Mesodermal cell (in vitro differentiated cells): ENCODE results near the gene BIRC2. TPM values are rescaled to one million over a fixed set of nuclear protein-coding genes. Genes with fewer than 3 reads are reported as not detected.
A peak's percentile ranks its signal among the peaks of the same experiment; 100 is the strongest.
"Not testable (repeated sequence)": the region's sequence is repeated elsewhere in the genome, so short reads cannot be mapped to it uniquely, and the experiment has no call there.

ENCODE experiments used
- H3K27ac ChIP-seq: 2 replicates; pipeline ENCODE4 v1.7.0; 2013; ENCODE audit warnings: mild to moderate bottlenecking, low read depth, low read length, moderate library complexity; ENCODE audit not compliant: severe bottlenecking
- H3K36me3 ChIP-seq: 2 replicates; pipeline ENCODE4 v1.7.1; 2013; ENCODE audit warnings: mild to moderate bottlenecking, low read length, moderate library complexity; ENCODE audit not compliant: control insufficient read depth, insufficient read depth
- H3K4me1 ChIP-seq: one replicate; pipeline ENCODE4 v1.7.1; 2013; ENCODE audit warnings: mild to moderate bottlenecking, low read length; ENCODE audit not compliant: insufficient read depth, control insufficient read depth, poor library complexity, severe bottlenecking
- H3K4me3 ChIP-seq: 2 replicates; pipeline ENCODE4 v1.7.0; 2013; ENCODE audit warnings: low read length, control low read depth, mild to moderate bottlenecking; ENCODE audit not compliant: insufficient read depth, poor library complexity, severe bottlenecking; ENCODE audit errors: extremely low read depth
- H3K9me3 ChIP-seq: 2 replicates; pipeline ENCODE4 v1.7.1; 2013; ENCODE audit warnings: mild to moderate bottlenecking, low read length, moderate library complexity; ENCODE audit not compliant: control insufficient read depth
- WGBS, 2 experiments: methylation state at CpG; one replicate each; pipeline ENCODE4 v1.1.5; 2013; ENCODE audit warnings: missing lambda C conversion rate in 2 of 2; ENCODE audit not compliant: insufficient coverage in 2 of 2; 5-methylcytosine and 5-hydroxymethylcytosine counted together
- polyA plus RNA-seq, 2 experiments: library from polyadenylated mRNA; stranded (reverse); fragments of 50-300 nt; gene quantifications; one replicate each; pipeline ENCODE4 v1.2.3, GENCODE V29; 2013

The BIRC2 gene
- 69.0 TPM for polyA plus RNA-seq (2013, experiment 1 of 2)
- 67.0 TPM for polyA plus RNA-seq (2013, experiment 2 of 2)

DNA sequence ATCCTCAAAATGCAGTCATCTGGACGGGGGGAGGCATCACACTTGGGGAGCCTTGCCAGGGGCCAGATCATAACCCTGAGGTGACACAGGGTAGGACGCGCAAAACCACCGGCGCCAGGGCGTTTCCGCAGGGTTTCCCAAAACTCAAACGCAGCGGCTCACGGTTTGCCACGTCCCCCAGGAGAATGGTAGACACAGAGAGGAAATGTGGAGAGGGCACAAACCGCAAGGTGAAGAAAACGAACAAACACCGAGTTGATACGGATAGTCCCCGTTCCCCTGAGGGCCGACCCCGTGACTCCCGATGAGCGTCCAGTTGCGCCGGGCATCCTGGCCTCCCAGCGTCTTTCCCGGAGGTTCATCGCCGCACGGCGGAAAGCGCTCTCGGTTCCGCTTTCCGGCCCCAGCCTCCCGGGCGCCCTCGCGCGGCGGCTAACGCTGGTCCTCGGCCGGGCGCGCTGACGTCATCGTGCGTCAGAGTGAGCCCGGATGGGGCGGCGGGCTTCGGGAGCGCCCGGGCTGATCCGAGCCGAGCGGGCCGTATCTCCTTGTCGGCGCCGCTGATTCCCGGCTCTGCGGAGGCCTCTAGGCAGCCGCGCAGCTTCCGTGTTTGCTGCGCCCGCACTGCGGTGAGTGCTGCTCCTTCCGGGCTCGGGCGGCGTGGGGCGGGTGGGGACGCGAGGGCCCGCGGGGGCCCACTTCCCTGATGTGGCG is at the start of gene BIRC2:
TSS of gene BIRC2 (plus strand) at position 467 of the 714 bp plus-strand sequence. CDS start 2,641 bp downstream, outside the sequence.
- Histone ChIP-seq H3K9me3 (no peaks in the 10 kb centered on the region), H3K27ac (peak within 1 kb of the TSS; percentile 98), H3K36me3 (peaks cover 20% of the 10 kb centered on the region), H3K4me1 (peaks cover 15% of the 10 kb centered on the region), H3K4me3 (peak within 1 kb of the TSS; percentile 89)
- 0% methylated on average over 69 to 77 of the region's 77 CpGs for WGBS, 2 experiments

DNA sequence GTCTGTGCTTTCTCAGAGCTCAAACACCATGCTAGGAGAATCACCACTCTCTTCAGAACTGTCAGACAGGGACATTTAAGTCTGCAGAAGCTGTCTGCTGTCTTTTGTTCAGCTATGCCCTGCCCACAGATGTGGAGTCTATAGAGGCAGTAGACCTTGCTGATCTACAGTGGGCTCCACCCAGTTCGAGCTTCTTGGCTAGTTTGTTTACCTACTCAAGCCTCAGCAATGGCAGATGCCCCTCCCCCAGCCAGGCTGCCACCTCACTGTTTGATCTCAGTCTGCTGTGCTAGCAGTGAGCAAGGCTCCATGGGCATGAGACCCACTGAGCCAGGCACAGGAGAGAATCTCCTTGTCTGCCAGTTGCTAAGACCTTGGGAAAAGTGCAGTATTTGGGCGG is 46.2 kb upstream of the BIRC2 start:
- not testable (repeated sequence) for H3K9me3 ChIP-seq, H3K36me3 ChIP-seq, H3K4me1 ChIP-seq, H3K27ac ChIP-seq, H3K4me3 ChIP-seq
- WGBS, 2 experiments, result 55 to 67% methylated on average over 2 of the region's 2 CpGs

GRCh38 chr11:102302241-102302640 is 44.8 kb upstream of the BIRC2 start:
- Histone ChIP-seq H3K4me3 (no peak overlapping the region), H3K4me1 (no peaks in the 10 kb centered on the region), H3K36me3 (no peaks in the 10 kb centered on the region), H3K9me3 (peaks cover 5% of the 10 kb centered on the region), H3K27ac (no peak overlapping the region)
- 82 to 86% methylated on average over 1 of the region's 1 CpG for WGBS, 2 experiments

- WGBS, 2 experiments, result 93% methylated on average over 3 of the region's 4 CpGs
- H3K4me1 ChIP-seq, result no peaks in the 10 kb centered on the region
- no peak overlapping the region for H3K27ac ChIP-seq
- peaks cover 5% of the 10 kb centered on the region for H3K9me3 ChIP-seq
- H3K36me3 ChIP-seq, result no peaks in the 10 kb centered on the region
- no peak overlapping the region for H3K4me3 ChIP-seq
These were observed 42.3 kb upstream of the BIRC2 start for GRCh38 chr11:102304686-102305085.

DNA sequence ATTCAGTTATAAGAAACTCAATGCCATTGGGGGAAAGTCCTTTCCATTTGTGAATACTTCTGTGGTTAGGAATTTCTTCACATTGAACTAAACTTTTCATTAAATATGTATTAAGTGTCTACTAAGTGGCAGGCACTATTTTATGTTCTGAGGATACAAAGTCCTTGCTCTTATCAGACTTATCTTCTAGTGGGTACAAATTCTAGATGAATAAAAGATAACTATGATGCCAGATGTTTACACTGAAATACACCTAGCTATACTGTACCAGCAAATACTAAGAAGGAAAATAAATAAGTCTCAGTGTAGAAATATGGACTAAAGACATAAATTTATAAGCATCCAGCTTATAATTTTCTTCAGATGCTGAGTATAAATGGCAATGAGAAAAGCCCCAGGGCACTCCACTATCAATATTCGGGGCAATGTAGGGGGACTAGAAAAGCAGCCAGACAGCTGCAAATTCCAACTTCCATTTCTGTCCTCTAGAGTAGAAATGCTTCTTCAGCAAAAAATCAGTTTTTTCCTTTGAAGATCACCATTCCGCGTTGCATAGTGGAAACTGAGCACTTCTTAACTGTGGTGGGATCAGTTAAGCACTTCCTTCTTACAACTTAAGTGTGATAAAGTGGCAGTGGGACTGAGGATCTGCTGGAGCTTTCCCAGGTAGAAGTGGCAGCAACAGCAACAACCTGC is 41.5 kb upstream of the BIRC2 start:
- peaks cover 5% of the 10 kb centered on the region for H3K9me3 ChIP-seq

GRCh38 chr11:102306048-102306597 is 40.9 kb upstream of the BIRC2 start:
- H3K9me3 ChIP-seq, result peaks cover 5% of the 10 kb centered on the region
- no peak overlapping the region for H3K27ac ChIP-seq
- H3K4me1 ChIP-seq, result no peaks in the 10 kb centered on the region
- H3K4me3 ChIP-seq, result no peak overlapping the region
- no peaks in the 10 kb centered on the region for H3K36me3 ChIP-seq
- WGBS, 2 experiments, result 84 to 85% methylated on average over 4 of the region's 5 CpGs

More for the DNA sequence above, 41.5 kb upstream of the BIRC2 start:
- Histone ChIP-seq H3K27ac (no peak overlapping the region), H3K4me3 (no peak overlapping the region), H3K4me1 (no peaks in the 10 kb centered on the region), H3K36me3 (no peaks in the 10 kb centered on the region)
- 75 to 90% methylated on average over 1 to 2 of the region's 3 CpGs for WGBS, 2 experiments

- Histone ChIP-seq H3K4me3 (no peak overlapping the region), H3K27ac (no peak overlapping the region), H3K36me3 (no peaks in the 10 kb centered on the region), H3K4me1 (no peaks in the 10 kb centered on the region), H3K9me3 (peaks cover 5% of the 10 kb centered on the region)
- 84 to 89% methylated on average over 4 to 7 of the region's 9 CpGs for WGBS, 2 experiments
These were observed 39.9 kb upstream of the BIRC2 start for GRCh38 chr11:102306817-102307726.

DNA sequence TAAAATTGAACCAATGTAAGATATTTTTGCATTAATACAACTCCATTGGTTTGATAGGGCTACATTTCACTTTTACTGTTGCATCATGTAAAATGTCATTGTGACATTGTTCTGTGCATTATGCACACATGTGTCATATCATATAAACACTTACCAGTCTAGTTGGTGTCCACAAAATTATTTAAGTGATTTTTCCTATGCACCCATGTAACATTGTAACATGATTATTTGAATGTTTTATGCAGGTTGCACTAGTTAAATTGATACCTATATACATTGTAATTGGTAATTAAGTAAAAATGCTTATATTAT is 39.3 kb upstream of the BIRC2 start:
- Histone ChIP-seq H3K36me3 (no peaks in the 10 kb centered on the region), H3K4me3 (no peak overlapping the region), H3K9me3 (peaks cover 2% of the 10 kb centered on the region), H3K27ac (no peak overlapping the region), H3K4me1 (no peaks in the 10 kb centered on the region)

DNA sequence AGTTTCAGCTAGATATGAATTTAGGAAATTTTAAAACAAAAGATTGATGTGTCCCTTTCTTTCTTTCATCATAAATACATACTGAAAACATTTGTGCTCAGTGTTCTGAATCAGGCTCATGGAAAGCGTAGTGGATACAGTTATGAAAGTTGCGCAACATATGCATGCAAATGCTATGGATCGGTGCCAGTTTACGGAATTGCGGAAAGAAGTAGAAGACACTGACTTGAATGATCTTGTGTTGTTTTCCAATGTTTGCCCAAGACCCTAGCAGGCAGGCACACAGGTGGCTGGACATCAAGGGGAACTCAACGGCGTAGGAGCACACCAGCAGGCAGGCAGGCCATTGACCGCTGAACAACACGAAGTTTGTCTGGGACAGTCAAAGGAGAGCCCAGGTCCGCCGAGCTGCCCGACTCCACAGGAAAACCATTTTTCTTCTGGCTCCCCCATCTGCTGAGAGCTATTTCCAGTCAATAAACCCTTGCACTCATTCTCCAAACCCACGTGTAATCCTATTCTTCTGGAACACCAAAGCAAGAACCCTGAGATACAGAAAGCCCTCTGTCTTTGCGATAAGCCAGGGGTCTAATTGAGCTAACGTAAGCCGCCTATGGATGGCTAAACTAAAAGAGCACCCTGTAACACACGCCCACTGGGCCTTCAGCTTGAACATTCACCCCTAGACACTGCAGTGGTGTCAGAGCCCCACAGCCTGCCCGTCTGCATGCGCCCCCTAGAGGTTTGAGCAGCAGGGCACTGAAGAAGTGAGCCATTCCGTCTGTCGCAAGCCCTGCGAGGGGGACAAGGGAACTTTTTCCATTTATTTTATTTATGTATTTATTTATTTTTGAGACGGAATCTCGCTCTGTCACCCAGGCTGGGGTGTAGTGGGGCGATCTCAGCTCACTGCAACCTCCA is 37.1 kb upstream of the BIRC2 start:
- no peak overlapping the region for H3K4me3 ChIP-seq
- H3K9me3 ChIP-seq, result no peaks in the 10 kb centered on the region
- no peak overlapping the region for H3K27ac ChIP-seq
- no peaks in the 10 kb centered on the region for H3K36me3 ChIP-seq
- no peaks in the 10 kb centered on the region for H3K4me1 ChIP-seq
- WGBS, 2 experiments, result 88 to 91% methylated on average over 17 to 20 of the region's 25 CpGs

DNA sequence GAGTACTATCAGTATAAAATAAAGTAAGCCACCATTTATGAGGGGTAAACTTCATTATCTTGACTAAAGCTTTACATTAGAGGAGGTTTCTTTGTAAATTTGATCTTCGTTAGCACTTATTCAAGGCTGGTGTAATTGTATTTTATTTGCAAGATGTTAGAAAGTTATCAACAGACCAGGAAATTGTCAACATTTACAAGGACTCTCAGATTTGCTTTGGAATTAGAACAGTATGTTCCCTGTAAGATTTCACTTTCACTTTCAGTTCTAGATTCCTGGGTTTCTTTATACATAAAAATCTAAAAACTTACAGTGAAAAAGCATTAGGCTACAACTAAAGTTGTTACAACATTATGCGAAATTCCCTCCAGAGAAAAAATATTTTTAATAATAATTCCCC is 34.3 kb upstream of the BIRC2 start:
- Histone ChIP-seq H3K9me3 (no peaks in the 10 kb centered on the region), H3K36me3 (no peaks in the 10 kb centered on the region), H3K4me1 (no peaks in the 10 kb centered on the region), H3K27ac (no peak overlapping the region), H3K4me3 (no peak overlapping the region)
- no CpG with 5 or more reads among the region's 2 CpGs for WGBS, 2 experiments
